PC-3 (cell line): ENCODE measurements around the gene SIM2. TPM values are rescaled to one million over a fixed set of nuclear protein-coding genes. Genes with fewer than 3 reads are reported as not detected.

Experiments used
- ATAC-seq: fragments of 200-7000 bp; cut with Tn5 transposase; 2 replicates; pipeline ENCODE4 v1.9.1; 2020; ENCODE audit warnings: mild to moderate bottlenecking, moderate library complexity
- BruUV-seq: library from RNA; stranded (reverse); fragments of 400-500 nt; replicated peaks from 2 replicates; lab custom pipeline; 2021; lab: Mats Ljungman, UMichigan
- CTCF ChIA-PET: fragments of 300-600 bp; sonication (Branson Sonifier 250); formaldehyde crosslinking; loops from one replicate; lab custom pipeline; 2022; ENCODE audit warnings: antibody characterized with exemption; lab: Charles Lee
- POLR2A ChIA-PET: fragments of 300-600 bp; sonication (Branson Sonifier 250); formaldehyde crosslinking; loops from one replicate; lab custom pipeline; 2022; ENCODE audit warnings: antibody characterized with exemption; ENCODE audit not compliant: unreplicated experiment; lab: Charles Lee
- DNase-seq: peaks from one replicate; pipeline ENCODE4 v3.0.0-alpha.2; 2015
- H2AFZ ChIP-seq: fragments of 300-600 bp; sonication (generic); 2 replicates; pipeline ENCODE4 v1.6.0; 2016; ENCODE audit warnings: antibody characterized with exemption, low read length
- H3F3A ChIP-seq: fragments of 300-600 bp; sonication (generic); one replicate; pipeline ENCODE4 v1.6.0; 2017; ENCODE audit warnings: antibody characterized with exemption, low read length, control low read depth, mild to moderate bottlenecking; ENCODE audit not compliant: unreplicated experiment
- H3K27ac ChIP-seq: fragments of 300-600 bp; sonication (generic); 2 replicates; pipeline ENCODE4 v1.5.1; 2016; ENCODE audit warnings: mild to moderate bottlenecking, low read length
- H3K27me3 ChIP-seq: fragments of 300-600 bp; sonication (generic); 2 replicates; pipeline ENCODE4 v1.6.1; 2016; ENCODE audit warnings: low read length, mixed read lengths
- H3K36me3 ChIP-seq: fragments of 300-600 bp; sonication (generic); 2 replicates; pipeline ENCODE4 v1.6.1; 2016; ENCODE audit warnings: low read depth, mixed run types, low read length, mixed read lengths
- H3K4me1 ChIP-seq: fragments of 300-600 bp; sonication (generic); 2 replicates; pipeline ENCODE4 v1.5.1; 2016; ENCODE audit warnings: low read length; ENCODE audit not compliant: insufficient read depth
- H3K4me2 ChIP-seq: fragments of 300-600 bp; sonication (generic); 2 replicates; pipeline ENCODE4 v1.6.0; 2016; ENCODE audit warnings: low read length
- H3K4me3 ChIP-seq: fragments of 300-600 bp; sonication (generic); 2 replicates; pipeline ENCODE4 v1.5.1; 2016; ENCODE audit warnings: mild to moderate bottlenecking, low read length, mixed read lengths
- H3K79me2 ChIP-seq: fragments of 300-600 bp; sonication (generic); 2 replicates; pipeline ENCODE4 v1.6.1; 2017; ENCODE audit warnings: low read length, mixed read lengths
- H3K9ac ChIP-seq: fragments of 300-600 bp; sonication (generic); 2 replicates; pipeline ENCODE4 v1.6.0; 2016; ENCODE audit warnings: mild to moderate bottlenecking, low read length
- H3K9me2 ChIP-seq: fragments of 300-600 bp; sonication (generic); replicated peaks from 2 replicates; pipeline ENCODE4 v1.6.1; 2016; ENCODE audit warnings: mixed run types, low read length, mixed read lengths
- H3K9me3 ChIP-seq: fragments of 300-600 bp; sonication (generic); 2 replicates; pipeline ENCODE4 v1.6.1; 2016; ENCODE audit warnings: low read length, mixed read lengths
- H4K20me1 ChIP-seq: fragments of 300-600 bp; sonication (generic); 2 replicates; pipeline ENCODE4 v1.6.1; 2016; ENCODE audit warnings: low read length, mixed read lengths
- CTCF ChIP-seq: fragments of 300-600 bp; sonication (generic); conservative IDR thresholded peaks from 2 replicates; pipeline ENCODE4 v1.5.1; 2017; ENCODE audit warnings: antibody characterized with exemption, low read depth, mild to moderate bottlenecking, low read length
- EZH2 ChIP-seq: fragments of 300-600 bp; sonication (generic); IDR thresholded peaks from one replicate; pipeline ENCODE4 v1.6.1; 2017; ENCODE audit warnings: antibody characterized with exemption, mild to moderate bottlenecking, low read length; ENCODE audit not compliant: unreplicated experiment
- EZH2phosphoT487 ChIP-seq: fragments of 300-600 bp; sonication (generic); IDR thresholded peaks from 2 replicates; pipeline ENCODE4 v1.6.1; 2018; ENCODE audit warnings: mild to moderate bottlenecking, antibody characterized with exemption, low read length, borderline replicate concordance
- intact Hi-C: fragments of 100-400 bp; cut with micrococcal nuclease; formaldehyde crosslinking; loops from 2 replicates; pipeline ENCODE4 v1.9.0; 2023
- total RNA-seq: library from RNA; depleted of rRNA; stranded (reverse); fragments of >200 nt; gene quantifications from 2 replicates; pipeline ENCODE4 v1.2.3, GENCODE V29; 2014

Gene SIM2
- total RNA-seq, 1 experiment from 2014 or later: 71.2 TPM

GRCh38 chr21:36706951-36707762 is 8.2 kb downstream of the SIM2 start:
- ChIA-PET POLR2A (no interaction called here), CTCF (no interaction called here)
- Histone ChIP-seq H3K4me1 (peaks cover 19% of the 10 kb centered on the region), H3K36me3 (peaks cover 19% of the 10 kb centered on the region), H3K9ac (no peak overlapping the region), H3K4me2 (no peak overlapping the region), H3K27me3 (no peaks in the 10 kb centered on the region), H2AFZ (no peak overlapping the region), H4K20me1 (peaks cover 69% of the 10 kb centered on the region), H3F3A (no peaks in the 10 kb centered on the region), H3K9me2 (no peaks in the 10 kb centered on the region), H3K9me3 (no peaks in the 10 kb centered on the region), H3K27ac (no peak overlapping the region), H3K4me3 (no peak overlapping the region), H3K79me2 (peaks cover 100% of the 10 kb centered on the region)
- TF ChIP-seq EZH2 (no peak), EZH2phosphoT487 (no peak), CTCF (no peak)
- no peak for ATAC-seq
- no TSS peak for BruUV-seq
- intact Hi-C loops: no loop called here
- no peak for DNase-seq

- Histone ChIP-seq H3K4me2 (no peak overlapping the region), H3K36me3 (peaks cover 25% of the 10 kb centered on the region), H2AFZ (no peak overlapping the region), H3K9ac (no peak overlapping the region), H4K20me1 (peaks cover 65% of the 10 kb centered on the region), H3K9me3 (no peaks in the 10 kb centered on the region), H3K4me3 (no peak overlapping the region), H3F3A (no peaks in the 10 kb centered on the region), H3K79me2 (peaks cover 100% of the 10 kb centered on the region), H3K27ac (no peak overlapping the region), H3K4me1 (peaks cover 19% of the 10 kb centered on the region), H3K9me2 (no peaks in the 10 kb centered on the region), H3K27me3 (no peaks in the 10 kb centered on the region)
- BruUV-seq: no TSS peak
- ChIA-PET POLR2A (no interaction called here), CTCF (no interaction called here)
- no peak for TF ChIP-seq EZH2
- no peak for TF ChIP-seq CTCF
- TF ChIP-seq EZH2phosphoT487: no peak
- intact Hi-C loops: no loop called here
- no peak for ATAC-seq
- DNase-seq: no peak
Observed at GRCh38 chr21:36707763-36708285, 8.9 kb downstream of the SIM2 start.
